ENCODE data around the gene PLCXD3.
A peak's percentile ranks its signal among the peaks of the same experiment; 100 is the strongest.
"Not testable (repeated sequence)": the region's sequence is repeated elsewhere in the genome, so short reads cannot be mapped to it uniquely, and the experiment has no call there.

Gene PLCXD3

DNA sequence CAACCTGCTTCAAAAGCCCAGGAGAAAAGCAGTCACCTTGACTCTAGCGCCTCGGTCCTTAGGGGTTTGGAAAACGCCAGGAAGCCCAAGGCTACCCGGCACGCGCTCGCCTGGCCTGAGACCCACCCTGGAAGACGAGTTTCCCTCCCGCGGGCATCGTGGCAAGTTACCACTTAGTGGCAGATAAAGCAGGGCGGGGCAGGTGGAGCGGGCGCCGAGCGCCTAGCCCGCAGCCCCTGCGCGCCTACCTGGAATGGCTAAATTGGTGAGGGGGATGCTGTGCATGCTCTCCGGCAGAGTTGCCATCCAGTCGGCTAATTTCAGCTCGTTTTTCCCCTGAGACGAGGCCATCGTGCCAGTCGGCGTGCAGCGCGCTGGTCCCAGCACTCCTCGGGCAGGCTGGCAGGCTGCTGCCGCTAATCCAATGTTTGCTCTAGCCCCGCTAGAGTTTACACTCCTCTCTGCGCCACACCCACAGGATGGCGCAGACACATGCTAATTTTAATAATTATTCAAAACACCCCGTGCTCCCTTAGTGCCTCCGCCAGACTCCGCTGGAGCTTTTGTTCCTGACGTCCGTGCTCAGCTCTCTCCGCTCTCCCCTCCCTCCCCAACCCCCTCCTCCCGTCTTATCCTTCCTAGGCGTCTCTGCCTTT is at the start of gene PLCXD3:
PLCXD3 (minus strand) TSS at position 426 of the 656 bp plus-strand sequence; CDS start at position 351, 75 bp downstream.
- DNase-seq: peak; percentile 15

DNA sequence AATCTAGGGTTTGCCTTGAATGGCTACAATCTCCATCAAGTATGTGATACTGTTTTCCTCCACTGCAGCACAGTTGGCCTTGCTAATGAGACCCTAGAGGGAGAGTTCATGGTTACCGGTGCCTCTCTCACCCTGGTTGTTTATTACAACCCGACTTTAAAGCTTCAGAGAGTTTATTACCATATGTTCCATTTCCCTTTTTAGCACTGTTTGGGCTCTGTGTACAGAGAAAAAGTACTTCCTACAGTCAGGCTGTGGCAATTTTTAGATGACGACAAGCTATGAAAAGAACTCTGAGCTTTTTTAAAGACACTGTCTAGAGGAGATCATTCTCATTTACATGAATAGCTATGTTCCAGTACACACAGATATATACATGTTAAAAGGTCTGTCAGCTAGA is 48.8 kb upstream of the PLCXD3 start:
- no peak for DNase-seq

- no peak for DNase-seq
Observed at GRCh38 chr5:41558295-41558694, 47.9 kb upstream of the PLCXD3 start.

DNA sequence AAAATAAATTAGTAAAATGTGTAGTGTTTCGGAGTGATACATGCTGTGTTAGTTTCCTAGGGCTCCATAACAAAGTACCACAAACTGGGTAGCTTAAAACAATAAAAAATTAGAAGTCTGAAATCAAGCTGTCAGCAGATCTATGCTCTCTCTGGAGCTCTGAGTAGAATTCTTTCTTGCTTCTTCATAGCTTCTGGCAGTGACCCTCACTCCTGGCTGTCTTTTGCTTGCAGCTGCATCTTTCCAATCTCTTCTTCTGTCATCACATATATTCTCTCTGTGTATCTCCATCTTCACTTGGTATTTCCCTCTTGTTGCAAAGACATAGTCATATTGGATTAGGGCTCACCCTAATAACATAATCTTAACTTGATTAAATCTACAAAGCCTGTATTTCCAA is 37.6 kb upstream of the PLCXD3 start:
- no peak for DNase-seq

- no peak for DNase-seq
Observed at GRCh38 chr5:41542183-41542582, 31.8 kb upstream of the PLCXD3 start.

- DNase-seq: no peak
Observed at GRCh38 chr5:41539454-41539853, 29.1 kb upstream of the PLCXD3 start.

GRCh38 chr5:41537581-41537980 is 27.2 kb upstream of the PLCXD3 start:
- no peak for DNase-seq

DNA sequence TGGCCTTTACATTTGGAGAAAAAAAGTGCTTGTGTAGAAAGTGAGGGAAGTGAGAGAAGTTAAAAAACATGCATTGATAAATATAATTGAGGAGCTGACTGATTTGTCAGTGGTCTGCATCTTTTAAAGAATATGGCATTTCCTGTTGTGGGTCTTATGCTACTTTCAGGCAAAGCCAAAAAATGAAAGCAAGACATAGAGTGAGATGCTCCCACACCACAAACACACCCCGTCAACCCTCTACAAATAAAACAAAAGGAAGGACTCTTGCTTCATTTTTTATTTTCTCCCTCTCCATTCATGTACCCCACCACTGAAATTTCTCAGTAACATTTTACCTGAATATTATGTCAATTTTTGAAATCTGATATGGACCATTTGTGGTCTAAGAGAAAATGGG is 22.1 kb upstream of the PLCXD3 start:
- DNase-seq: no peak

DNA sequence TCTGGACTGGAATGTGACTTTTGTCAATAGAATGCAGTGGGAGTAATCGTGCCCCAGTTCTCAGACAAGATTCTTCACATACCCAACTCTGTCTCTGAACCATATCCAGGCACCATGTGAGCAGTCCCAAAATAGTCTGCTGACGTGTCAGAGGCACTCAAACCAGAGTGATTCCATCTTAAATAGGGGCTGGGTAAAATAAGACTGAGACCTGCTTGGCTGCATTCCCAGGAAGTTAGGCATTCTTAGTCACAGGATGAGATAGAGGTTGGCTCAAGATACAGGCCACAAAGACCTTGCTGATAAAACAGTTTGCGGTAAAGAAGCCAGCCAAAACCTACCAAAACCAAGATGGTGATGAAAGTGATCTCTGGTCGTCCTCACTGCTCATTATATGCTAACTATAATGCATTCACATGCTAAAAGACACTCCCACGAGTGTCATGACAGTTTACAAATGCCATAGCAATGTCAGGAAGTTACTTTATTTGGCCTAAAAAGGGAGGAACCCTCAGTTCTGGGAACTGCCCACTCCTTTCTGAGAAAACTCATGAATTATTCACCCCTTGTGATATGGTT is 16.9 kb upstream of the PLCXD3 start:
- DNase-seq: no peak

- DNase-seq: no peak
Observed at GRCh38 chr5:41526699-41527098, 16.3 kb upstream of the PLCXD3 start.

DNA sequence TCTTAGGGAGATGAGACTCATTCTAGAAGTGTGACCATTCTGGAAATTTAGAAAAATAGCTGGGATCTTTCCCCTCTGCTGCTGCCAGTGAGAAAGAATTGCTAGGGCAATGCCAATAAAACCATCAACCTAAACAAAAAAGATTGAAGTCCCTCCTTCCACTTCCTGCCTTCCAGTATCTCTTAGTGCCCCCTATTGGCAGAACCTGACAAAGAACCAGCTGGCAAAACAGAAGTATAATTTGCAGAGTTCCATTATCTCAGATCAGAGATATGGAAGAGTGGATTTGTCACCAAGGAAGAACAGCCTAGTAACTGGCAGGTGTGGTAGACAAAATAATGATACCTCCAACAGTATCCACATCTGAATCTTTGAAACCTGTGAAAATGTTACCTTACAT is 13.8 kb upstream of the PLCXD3 start:
- no peak for DNase-seq

DNA sequence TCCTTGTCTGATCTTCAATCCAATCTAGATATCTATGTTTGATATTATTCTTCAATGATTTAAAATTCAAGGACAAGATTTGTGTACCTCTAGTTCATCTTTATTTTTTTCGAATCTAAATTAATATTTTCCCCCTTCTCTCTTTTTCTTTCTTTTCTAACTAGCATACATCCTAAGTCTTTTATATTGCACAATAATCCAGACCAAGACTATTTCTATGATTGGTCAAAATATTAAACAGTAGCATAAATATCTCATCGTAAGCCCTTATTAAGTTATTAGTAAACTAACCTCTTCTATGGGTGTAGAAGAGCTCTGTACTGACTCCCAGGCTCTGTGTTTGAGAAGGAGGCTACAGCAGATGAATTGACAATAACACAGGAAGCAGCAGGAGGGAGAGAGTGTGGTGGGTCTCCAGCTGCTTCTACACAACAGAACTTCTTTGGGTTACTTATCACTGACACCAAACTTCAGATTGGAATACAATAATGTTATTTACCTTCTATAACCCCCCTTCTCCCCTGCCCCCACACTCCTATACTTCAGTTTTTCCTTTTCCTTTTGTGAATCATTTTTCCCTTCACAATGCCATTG is 11.9 kb upstream of the PLCXD3 start:
- DNase-seq: no peak

- no peak for DNase-seq
Observed at GRCh38 chr5:41519801-41520200, 9.4 kb upstream of the PLCXD3 start.

DNA sequence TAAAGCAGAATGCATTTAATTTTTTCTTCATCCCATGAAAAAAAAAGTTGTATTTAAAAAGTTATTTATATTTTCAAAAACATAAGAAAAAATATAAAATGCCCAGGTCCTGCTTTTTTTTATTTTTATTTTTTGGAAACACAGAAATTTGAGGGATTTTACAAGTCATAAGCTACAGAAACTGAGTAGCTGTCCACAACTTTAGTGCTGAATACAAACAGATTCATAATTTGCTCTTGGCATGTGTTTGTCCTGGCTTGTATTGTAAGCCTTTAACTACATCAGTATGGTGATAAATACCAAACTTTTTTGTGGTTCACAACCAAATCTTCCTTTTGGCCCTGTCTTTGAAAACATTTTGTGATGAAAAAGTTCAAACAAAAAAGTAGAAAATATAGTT is 7.5 kb upstream of the PLCXD3 start:
- DNase-seq: no peak

- DNase-seq: no peak
Observed at GRCh38 chr5:41511241-41511640, 840 bp upstream of the PLCXD3 start.

- no peak for DNase-seq
Observed at GRCh38 chr5:41509399-41510175, 814 bp downstream of the PLCXD3 start.

- DNase-seq: no peak
Observed at GRCh38 chr5:41508696-41509398, 1.6 kb downstream of the PLCXD3 start.

GRCh38 chr5:41508186-41508585 is 2.2 kb downstream of the PLCXD3 start:
- no peak for DNase-seq

GRCh38 chr5:41507501-41507900 is 2.9 kb downstream of the PLCXD3 start:
- no peak for DNase-seq

GRCh38 chr5:41503860-41504259 is 6.5 kb downstream of the PLCXD3 start:
- no peak for DNase-seq

GRCh38 chr5:41503310-41503709 is 7.1 kb downstream of the PLCXD3 start:
- DNase-seq: no peak

DNA sequence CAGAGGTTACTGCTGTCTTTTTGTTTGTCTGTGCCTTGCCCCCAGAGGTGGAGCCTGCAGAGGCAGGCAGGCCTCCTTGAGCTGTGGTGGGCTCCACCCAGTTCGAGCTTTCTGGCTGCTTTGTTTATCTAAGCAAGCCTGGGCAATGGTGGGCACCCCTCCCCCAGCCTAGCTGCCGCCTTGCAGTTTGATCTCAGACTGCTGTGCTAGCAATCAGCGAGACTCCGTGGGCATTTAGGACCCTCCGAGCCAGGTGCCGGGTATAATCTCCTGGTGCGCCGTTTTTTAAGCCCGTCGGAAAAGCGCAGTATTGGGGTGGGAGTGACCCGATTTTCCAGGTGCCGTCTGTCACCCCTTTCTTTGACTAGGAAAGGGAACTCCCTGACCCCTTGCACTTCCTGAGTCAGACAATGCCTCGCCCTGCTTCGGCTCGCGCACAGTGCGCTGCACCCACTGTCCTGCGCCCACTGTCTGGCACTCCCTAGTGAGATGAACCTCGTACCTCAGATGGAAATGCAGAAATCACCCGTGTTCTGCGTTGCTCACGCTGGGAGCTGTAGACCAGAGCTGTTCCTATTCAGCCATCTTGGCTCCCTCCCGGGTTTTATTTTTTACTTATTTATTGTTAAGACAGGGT is 16.8 kb downstream of the PLCXD3 start:
- DNase-seq: not testable (repeated sequence)

DNA sequence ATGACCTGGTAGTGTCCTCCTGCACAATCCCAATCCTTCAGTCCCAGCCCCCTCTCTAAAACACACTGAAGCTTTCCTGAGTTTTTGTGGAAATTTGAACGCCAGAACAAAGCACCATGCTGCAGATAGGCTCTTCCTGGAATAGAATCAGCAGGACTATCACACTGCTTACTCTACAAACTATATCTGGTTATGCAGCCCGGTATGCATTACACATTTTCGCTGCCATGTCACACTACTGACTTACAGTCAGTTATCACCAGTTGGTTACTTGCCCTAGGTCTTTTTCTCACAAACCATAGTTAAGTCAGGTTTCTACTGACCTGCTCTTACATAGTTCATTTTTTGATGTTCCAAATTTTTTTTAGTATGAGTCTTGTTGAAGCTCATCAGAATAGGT is 24.9 kb downstream of the PLCXD3 start:
- no peak for DNase-seq

Measured in DMS79 treated with DMSO at 0.1 percent for 48 hours (cell line).